HG03135 (cell line): ENCODE data around the gene HMMR.
"Not testable (repeated sequence)": the region's sequence is repeated elsewhere in the genome, so short reads cannot be mapped to it uniquely, and the experiment has no call there.

Source experiments
- ATAC-seq: cut with Tn5 transposase; IDR thresholded peaks from one replicate; pipeline ENCODE4 v1.9.1; 2021; ENCODE audit warnings: mild to moderate bottlenecking, moderate library complexity; ENCODE audit not compliant: unreplicated experiment

HMMR gene, protein sequence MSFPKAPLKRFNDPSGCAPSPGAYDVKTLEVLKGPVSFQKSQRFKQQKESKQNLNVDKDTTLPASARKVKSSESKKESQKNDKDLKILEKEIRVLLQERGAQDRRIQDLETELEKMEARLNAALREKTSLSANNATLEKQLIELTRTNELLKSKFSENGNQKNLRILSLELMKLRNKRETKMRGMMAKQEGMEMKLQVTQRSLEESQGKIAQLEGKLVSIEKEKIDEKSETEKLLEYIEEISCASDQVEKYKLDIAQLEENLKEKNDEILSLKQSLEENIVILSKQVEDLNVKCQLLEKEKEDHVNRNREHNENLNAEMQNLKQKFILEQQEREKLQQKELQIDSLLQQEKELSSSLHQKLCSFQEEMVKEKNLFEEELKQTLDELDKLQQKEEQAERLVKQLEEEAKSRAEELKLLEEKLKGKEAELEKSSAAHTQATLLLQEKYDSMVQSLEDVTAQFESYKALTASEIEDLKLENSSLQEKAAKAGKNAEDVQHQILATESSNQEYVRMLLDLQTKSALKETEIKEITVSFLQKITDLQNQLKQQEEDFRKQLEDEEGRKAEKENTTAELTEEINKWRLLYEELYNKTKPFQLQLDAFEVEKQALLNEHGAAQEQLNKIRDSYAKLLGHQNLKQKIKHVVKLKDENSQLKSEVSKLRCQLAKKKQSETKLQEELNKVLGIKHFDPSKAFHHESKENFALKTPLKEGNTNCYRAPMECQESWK

DNA sequence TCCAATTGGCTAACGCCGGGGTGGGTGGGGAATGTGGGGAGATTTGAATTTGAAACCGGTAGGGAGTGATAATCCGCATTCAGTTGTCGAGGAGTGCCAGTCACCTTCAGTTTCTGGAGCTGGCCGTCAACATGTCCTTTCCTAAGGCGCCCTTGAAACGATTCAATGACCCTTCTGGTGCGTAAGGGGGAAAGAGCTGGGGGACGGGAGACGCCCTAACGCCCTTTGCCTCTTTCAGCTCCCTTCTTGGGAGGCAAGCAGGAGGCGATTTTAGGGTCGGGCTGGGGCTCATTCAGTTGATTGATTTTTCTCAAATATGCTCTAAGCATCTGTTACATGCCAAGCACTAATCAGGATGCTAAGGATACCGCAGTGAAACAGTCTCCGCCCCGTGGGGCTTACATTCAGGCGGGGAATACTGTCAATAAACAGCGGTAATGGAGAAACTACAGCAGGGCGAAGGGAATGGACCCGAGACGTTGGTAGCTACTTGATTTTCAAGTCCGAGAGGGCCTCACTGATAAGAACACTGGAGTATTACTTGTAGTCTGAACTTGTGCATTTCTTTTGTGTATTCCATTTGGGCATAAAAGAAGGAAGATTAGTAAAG, at the start of gene HMMR:
TSS of gene HMMR (plus strand) at position 71 of the 610 bp plus-strand sequence. CDS start at position 132, 61 bp downstream.
- ATAC-seq = peak; percentile 2

DNA sequence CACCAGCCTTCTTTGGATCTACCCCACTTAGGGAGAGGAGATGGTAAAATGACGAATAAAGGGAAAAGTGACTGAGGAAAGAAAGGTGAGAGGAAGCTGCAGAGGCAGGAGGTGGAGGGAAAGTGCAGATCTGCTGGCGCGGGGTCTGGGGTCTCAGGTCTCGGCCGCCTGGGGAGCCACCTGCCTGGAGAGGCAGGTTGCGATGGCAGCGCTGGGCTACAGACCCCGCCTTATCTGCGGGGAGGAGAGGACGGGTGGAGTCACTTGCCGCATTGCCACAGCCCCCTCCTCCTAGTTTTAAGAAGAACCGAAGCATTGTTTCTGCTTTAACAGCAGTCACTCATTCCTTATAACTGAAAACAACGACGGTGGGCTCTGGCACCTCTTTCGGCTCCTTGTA, 44.8 kb upstream of the HMMR start:
- not testable (repeated sequence) for ATAC-seq

DNA sequence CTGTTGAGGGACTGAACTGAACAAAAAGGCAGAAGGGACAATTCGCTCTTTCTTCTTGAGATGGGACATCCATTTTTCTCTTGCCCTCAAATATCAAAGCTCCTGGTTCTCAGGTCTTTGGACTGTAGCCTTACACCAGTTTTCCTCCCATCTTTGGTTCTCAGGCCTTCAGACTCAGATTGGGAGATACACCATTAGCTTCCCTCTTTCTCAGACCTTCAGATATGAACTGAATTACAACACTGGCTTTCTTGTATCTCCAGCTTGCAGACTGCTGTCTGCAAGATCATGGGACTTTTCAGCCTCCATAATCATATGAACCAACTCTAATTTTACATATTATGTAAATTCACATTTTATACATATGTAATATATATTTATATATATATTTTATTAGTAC, 35.6 kb upstream of the HMMR start:
- ATAC-seq = no peak

DNA sequence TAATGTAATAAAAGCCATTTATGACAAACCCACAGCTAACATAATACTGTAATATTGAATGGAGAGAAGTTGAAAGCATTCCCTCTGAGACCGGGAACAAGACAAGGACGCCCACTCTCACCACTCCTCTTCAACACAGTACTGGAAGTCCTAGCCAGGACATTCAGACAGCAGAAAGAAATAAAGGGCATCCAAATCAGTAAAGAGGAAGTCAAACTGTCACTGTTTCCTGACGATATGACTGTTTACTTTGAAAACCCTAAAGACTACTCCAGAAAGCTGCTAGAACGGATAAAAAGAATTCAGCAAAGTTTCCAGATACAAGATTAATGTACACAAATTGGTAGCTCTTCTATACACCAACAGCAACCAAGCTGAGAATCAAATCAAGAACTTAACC, 34.3 kb upstream of the HMMR start:
- ATAC-seq = not testable (repeated sequence)

DNA sequence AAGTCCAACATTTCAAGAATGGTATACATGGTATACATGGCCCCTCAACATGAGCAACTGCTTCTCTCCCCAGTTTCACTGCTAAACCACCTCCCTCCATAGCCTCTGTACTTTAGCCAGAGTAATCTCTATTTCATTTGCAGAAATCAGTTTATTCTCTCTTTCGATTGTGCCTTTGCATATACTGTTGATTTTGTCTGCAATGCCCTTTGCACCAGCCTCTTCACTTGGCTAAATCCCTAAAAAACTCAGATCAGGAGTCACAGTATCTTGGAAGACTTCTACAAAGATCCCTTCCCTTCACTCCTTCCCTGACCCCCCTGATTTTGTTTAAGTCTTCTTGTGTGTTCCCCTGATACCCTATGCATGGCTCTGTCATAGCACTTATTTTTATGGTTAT, 27.9 kb upstream of the HMMR start:
- no peak for ATAC-seq

DNA sequence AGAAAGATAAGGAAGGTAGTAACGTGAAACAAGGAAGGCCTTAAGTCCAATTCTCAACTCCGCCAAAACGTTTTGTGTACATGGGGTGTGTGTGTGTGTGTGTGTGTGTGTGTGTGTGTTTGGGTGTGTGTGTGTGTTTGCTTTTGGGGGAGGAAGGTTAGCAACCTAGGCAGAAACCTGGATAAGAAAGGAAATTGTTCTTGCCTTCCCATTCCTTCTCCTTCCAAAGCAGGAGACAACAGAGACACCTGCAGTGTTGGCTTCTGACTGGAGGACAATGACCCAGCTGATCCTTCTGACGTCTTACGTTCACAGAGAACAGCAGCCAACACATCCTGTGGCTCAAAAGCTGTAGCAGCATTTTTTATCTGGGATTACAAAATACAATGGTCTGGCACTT, 27.2 kb upstream of the HMMR start:
- no peak for ATAC-seq

DNA sequence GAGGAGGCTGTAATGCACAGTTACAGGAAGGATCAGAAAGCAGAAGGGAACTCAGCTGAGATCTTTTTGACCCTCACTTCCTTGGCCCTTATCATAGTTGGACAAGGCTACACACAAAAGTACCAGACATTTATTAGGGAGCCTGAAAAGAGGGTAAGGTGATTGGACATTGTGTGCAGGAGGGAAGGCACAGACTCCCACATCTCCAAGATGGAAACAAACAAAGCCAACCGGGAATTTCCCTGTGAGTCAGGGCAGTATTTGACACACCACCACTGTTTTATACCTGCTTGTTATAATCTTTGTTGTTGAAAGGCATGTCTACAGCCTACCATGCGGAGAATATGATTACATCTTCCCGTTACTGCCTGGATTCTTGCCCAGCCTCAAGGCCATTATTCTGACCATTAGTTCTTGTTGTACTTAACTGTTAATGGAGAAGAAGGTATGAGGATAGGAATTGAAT, 26.0 kb upstream of the HMMR start:
- no peak for ATAC-seq

DNA sequence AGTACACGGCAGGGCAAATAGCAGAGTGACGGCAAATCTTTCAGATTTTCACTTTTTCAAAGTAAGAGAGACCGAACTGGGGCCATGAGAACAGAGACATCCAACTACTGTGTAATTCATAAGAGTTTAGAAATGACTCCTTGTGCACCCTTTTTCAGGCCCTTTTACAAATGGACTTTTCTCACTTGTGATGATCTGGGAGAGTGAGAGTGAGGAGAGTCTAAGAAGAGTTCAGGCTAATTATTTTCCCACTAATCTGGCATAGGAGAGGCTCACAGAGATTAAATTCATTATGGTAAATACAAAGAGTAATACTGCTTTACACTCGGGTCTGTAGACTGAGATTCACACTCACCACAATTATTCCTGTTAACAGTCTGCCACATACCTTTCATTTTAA, 23.9 kb upstream of the HMMR start:
- ATAC-seq = no peak

DNA sequence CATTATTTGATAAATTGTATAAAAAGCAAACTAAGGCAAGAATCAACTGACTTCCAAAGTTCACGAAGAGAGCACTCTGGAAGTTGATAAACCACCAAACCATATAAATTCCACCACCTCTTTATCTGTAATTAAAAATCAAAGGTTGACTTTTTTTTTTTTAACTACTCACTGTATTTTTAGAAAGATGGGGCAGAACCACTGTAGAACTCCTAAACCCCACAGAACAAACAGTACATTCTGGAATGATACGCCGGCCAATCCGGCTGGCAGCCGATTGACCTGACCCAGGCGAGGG, 23.5 kb upstream of the HMMR start:
- ATAC-seq = no peak

DNA sequence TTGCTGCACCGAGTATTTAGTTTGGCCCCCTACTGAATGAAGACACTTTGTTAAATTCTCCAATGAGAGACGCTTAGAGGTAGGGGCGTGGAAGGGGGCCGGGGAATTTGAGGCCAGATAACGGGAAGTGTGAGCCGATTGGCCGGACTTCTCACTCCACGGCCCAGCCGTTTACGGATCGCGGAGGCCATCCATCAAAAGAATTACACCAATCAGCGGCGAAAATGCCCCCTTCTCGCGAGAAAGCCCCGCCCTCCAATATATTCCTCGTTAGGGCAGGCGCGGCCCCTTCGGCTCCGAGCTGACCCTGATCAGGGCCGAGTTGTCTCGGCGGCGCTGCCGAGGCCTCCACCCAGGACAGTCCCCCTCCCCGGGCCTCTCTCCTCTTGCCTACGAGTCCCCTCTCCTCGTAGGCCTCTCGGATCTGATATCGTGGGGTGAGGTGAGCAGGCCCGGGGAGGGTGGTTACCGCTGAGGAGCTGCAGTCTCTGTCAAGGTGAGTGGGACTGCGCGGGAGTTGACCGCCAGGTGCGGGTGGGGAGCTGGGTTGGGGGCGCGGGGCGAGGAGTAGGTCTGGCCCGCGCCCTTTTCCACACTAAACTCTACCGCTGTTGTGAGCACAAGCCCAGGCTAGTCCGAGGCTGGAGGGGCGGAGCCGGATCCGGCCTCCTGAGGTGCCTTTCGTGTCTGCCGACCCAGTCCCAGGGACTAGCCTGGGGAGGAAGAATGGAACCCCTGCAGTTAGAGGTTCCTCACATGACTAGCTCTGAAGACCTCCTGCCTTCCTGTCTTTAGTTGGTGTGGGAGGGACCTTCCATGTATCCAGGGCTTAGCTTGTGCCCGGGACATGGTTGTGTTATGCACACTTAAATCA, 22.9 kb upstream of the HMMR start, which contains the start of gene CCNG1:
TSS of gene CCNG1 (plus strand) at position 287 of the 874 bp plus-strand sequence. CDS start 1,662 bp downstream, outside the sequence.
- peak; percentile 99 for ATAC-seq

DNA sequence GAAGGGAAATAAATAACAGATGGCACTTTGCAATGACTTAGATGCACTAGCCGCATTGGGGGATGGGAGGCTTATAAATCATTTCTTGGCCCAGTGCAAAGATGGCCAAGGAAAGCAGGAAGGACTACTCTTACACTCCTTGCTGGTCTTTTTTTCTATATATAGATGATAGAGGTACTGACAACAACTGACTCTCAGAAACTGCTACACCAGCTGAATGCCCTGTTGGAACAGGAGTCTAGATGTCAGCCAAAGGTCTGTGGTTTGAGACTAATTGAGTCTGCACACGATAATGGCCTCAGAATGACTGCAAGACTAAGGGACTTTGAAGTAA, 21.4 kb upstream of the HMMR start:
- no peak for ATAC-seq

DNA sequence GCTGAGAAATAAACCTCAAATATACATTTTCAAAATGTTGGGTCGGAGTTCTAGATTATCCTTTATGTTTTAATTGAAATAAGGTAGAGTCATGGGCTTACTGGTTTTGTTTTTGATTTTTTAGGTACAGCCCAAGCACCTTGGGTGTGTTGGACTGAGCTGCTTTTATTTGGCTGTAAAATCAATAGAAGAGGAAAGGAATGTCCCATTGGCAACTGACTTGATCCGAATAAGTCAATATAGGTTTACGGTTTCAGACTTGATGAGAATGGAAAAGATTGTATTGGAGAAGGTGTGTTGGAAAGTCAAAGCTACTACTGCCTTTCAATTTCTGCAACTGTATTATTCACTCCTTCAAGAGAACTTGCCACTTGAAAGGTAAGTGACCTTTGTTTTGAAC, 19.5 kb upstream of the HMMR start:
- ATAC-seq = no peak

DNA sequence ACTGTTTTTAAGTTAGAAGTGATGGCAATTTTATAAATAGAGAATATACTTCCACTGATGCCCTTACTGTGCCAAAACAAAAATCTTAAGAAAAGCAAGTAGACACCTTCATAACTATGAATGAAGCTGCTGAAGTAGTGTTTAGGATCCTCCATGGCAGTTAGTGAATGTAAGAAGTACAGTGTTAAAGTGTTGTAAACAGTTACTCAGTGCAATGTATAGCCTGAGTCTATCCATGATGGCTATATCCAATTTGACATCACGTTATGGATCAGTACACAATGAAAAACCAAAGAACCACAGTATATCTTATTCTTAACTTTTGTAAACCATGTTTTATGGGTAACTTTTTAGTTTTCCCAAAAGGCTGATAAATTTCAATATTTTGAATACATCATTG, 15.9 kb upstream of the HMMR start:
- no peak for ATAC-seq

DNA sequence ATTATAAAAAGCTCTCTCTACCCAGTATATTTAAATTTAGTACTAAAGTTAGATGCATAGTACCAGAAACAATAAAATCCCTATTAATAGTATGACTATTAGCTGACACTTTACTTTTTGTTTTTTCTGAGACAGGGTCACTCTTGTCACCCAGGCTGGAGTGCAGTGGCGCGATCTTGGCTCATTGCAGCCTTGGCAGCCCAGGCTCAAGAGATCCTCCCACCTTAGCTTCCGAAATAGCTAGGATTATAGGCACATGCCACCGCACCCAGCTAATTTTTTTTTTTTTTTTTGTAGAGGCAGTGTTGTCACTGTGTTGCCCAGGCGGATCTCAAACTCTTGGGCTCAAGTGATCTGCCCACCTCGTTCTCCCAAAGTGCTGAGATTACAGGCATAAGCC, 15.1 kb upstream of the HMMR start:
- no peak for ATAC-seq

DNA sequence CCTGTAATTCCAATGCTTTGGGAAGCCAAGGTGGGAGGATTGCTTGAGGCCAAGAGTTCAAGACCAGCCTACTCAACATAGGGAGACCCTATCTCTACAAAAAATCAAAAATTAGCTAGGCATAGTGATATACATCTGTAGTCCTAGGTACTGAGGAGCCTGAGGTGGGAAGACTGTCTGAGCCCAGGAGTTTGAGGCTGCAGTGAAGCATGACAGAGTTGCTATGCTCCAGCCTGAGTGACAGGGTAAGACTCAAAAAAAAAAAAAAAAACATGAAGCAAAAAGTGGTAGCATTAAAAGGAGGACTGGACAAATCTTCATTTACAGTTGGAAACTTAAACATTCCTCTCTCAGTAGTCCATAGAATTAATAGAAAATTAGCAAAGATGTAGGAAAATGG, 13.2 kb upstream of the HMMR start:
- no peak for ATAC-seq

DNA sequence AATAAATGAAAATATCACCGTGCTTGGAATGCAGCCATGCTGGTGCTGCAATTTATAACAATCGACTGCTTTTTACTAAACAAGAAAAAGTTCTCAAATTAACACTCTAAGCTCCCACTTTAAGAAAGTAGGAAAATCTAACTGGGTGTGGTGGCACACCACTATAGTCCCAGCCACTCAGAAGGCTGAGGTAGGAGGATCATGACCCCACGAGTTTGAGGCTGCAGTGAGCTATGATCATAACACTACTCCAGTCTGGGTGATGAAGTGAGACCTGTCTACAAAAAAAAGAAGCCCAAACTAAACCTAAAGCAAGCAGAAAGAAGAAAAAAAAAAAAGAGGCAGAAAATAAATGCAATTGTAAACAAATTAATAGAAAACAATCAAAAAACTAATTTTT, 12.6 kb upstream of the HMMR start:
- ATAC-seq = no peak

DNA sequence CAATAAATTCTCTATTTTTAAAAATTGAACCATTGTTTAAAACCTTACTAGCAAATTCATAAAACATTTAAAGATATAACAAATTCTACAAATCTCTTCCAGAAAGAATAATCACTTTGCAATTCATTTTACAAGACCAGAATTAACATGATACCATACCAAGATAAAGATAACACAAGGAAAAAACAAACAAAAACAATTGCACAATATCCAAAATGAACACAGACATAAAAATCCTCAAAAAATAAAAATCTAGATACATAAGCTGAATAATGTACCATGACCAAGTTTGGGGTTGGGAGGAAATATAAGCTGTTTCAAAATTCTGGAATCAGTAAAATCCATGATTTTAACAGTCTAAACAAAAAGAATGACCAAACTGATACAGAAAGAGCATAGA, 11.9 kb upstream of the HMMR start:
- no peak for ATAC-seq

DNA sequence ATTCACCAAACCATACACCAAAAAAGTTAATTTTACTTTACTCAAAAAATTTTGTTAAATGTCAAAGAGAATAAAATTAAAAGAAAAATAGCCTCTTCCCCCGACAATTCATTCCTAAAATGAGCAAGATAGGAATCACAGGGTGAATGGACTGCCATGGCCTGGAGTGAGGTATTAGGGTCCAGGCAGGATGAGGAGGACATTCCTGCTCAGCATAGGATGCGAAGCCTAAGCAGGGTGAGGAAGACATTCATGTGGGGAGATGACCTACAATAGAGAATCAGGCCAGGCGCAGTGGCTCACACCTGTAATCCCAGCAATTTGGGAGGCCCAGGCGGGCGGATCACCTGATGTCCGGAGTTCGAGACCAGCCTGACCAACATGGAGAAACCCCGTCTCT, 8.9 kb upstream of the HMMR start:
- no peak for ATAC-seq

DNA sequence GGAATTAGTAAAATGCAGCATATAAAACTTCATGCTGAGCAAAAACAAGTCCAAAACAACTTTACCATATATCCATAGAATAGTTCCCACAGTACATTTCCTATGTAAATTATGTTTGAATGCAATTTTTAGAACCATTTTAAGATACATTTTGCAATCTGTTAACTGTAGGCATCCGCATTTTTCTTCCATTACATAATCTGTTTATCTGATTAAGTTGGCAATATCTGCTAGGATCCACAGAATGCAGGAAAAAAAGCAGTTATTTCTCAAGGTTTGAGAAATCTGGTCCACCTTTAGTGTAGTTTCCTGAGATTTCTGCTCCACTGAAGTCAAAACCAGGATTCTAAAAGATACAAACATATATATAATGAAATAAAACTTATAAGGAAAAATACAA, 6.7 kb upstream of the HMMR start:
- no peak for ATAC-seq

DNA sequence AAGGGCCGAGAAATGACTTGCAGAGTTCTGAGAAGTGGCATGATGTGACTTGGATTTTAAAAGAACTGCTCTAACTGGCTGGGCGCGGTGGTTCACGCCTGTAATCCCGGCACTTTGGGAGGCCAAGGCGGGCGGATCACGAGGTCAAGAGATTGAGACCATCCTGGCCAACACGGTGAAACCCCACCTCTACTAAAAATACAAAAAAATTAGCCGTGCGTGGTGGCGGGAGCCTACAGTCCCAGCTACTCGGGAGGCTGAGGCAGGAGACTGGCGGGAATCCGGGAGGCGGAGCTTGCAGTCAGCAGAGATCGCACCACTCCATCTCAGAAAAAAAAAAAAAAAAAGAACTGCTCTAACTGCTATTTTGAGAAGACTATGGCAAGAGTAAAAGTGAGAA, 5.0 kb upstream of the HMMR start:
- ATAC-seq = not testable (repeated sequence)

DNA sequence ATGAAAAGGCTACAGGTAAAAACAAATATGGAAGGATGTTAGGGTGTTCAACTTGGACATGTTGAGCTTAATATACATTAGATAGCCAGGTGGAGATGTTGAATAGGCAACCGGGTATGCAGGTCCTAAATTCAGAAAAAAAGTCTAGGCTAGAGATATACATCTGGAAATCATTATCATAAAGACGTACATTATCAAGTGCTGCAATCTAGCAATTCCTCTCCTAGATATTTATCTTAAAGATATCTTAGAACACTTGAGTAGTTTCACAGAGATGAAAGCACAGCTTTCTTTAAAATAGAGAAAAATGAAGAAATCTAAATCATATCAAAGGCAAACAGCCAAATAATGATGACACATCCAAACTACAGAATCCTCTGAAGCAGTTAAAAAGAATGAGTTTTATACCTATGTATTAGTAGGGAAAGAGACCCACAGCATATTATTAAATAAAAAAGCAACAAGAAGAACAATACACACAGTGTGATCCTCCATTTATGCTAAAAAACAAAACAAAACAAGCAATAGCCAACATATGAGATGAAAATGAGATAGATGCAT, 4.3 kb upstream of the HMMR start:
- ATAC-seq = no peak
